ENCODE data around the gene CLN3. TPM values are rescaled to one million over a fixed set of nuclear protein-coding genes. Genes with fewer than 3 reads are reported as not detected.
A peak's percentile ranks its signal among the peaks of the same experiment; 100 is the strongest.

CLN3 gene
- total and polyA plus RNA-seq, 2 of the 13 experiments (the other 11 are each of a cell fraction or from before 2014, with no cell fraction given): 23.4 to 46.8 TPM

GRCh38 chr16:28491970-28492474 is at the start of gene CLN3 (continued):
- no peak for TF ChIP-seq ZBTB40 (IDR thresholded peaks at IDR 0.05)
- no peak; the same call in none of the 2 replicates for TF ChIP-seq ZBTB40 (CRISPR knock-in tag; IDR thresholded peaks at IDR 0.05)
- TF ChIP-seq ZNF782 (CRISPR knock-in tag; IDR thresholded peaks at IDR 0.05; ENCODE audit: borderline replicate concordance): peak; percentile 25; the same call in 1 of the 2 replicates
- no peak for TF ChIP-seq ZNF142 (CRISPR knock-in tag; IDR thresholded peaks at IDR 0.05)
- no peak; the same call in 1 of the 2 replicates for TF ChIP-seq ZNF670 (CRISPR knock-in tag; IDR thresholded peaks at IDR 0.05; ENCODE audit: borderline replicate concordance)
- no peak; the same call in 1 of the 2 replicates for TF ChIP-seq TBX2 (CRISPR knock-in tag; IDR thresholded peaks at IDR 0.05; ENCODE audit: borderline replicate concordance)
- TF ChIP-seq ATF4 (CRISPR knock-in tag; IDR thresholded peaks at IDR 0.05): no peak; a peak in 1 of 4 replicates
- peak; percentile 89; the same call in 1 of the 2 replicates for TF ChIP-seq MLX (CRISPR knock-in tag; IDR thresholded peaks at IDR 0.05)
- TF ChIP-seq ZBTB49 (CRISPR knock-in tag; IDR thresholded peaks at IDR 0.05; ENCODE audit: borderline replicate concordance): no peak

All from HepG2 (cell line).